Colon (tissue), 2 donors: ENCODE data around the gene HIVEP2.

ENCODE experiments used
- FAIRE-seq: peaks from 2 replicates; lab custom pipeline; 2012; peaks lifted over from hg19 to GRCh38; lab: Jason Lieb, UNC
- donor health status: control.
- donor health status: control.

HIVEP2 gene

DNA sequence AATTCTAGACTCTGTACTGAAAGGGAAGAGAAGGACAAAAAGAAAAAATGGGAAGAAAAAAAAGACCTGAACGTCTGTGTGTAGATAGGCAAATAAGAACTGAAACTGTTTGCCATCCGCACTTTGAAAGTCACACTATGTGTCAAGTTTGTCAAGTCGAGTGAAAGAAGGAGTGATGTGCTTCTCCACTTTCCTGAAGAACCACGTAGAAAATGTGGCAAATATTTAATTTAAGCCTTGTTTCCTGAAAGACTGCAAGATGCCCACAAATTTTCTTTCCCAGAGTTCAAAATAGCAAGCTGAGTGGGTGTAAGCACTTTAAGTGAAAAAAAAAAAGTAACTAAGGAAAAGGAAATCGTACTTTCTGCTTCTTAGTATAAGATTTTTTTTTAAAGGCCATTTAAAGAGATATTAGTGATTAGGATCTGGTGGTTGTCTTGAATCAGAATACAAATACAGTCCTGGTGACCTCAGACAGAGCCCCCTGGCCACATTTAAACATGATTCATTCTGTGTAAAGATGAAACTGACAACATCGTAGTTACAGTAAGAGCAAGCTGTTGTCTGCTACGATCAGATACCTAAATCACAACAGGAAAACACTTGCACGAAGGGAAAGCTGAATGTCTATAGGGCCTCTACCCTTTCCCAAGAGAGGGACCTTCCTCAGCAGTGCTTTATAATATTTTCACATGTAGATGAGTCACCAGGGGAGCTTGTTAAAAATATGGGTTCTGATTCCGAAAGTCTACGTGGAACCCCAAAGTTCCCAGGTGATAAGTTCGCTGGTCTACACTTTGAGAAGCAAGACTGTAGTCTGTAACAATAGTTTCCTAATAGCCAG lies 102.3 kb downstream of the HIVEP2 start:
- FAIRE-seq: peak; percentile 45

- FAIRE-seq: peak; percentile 55
These were observed 103.1 kb downstream of the HIVEP2 start for GRCh38 chr6:142841915-142842314.

- no peak for FAIRE-seq
These were observed 105.3 kb downstream of the HIVEP2 start for GRCh38 chr6:142839686-142840040.

DNA sequence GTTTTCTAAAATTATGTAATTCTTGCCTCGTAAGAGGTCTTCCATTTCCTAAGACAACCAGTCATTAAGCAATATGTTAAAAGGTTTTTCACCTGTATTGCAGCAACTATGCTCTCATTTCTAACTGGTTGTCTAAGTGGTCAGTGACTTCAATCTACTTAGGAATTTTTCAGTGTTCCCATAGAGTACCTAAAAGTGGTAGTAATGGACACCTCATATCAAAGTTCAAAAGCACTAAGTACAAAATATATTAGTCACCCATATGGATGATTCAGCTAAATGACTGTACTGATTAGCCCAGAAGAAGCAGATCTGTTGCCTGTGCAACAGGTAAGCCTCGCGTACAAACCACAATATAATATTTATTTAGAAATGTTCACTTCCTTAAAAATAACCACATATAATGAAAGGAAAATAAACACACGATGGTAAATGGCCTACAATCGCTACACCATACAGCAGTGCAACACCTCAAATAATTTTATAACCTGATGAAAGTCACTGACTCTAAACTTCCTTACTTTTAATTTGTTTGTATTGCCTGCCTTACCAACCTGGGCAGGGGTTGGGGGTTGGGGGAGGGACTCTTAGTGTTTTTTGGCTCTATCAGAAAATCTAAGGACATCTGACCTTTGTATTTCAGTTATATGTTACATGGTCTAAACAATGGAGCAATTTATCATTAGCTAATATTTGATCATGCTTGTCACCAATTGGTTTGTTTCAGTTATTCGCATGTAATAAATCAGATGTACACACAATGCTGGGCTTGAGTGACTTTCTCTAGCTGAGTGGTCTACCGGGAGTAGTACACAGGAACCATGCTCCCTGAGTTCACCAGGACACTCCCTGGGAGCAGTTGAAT lies 105.9 kb downstream of the HIVEP2 start:
- FAIRE-seq: no peak

DNA sequence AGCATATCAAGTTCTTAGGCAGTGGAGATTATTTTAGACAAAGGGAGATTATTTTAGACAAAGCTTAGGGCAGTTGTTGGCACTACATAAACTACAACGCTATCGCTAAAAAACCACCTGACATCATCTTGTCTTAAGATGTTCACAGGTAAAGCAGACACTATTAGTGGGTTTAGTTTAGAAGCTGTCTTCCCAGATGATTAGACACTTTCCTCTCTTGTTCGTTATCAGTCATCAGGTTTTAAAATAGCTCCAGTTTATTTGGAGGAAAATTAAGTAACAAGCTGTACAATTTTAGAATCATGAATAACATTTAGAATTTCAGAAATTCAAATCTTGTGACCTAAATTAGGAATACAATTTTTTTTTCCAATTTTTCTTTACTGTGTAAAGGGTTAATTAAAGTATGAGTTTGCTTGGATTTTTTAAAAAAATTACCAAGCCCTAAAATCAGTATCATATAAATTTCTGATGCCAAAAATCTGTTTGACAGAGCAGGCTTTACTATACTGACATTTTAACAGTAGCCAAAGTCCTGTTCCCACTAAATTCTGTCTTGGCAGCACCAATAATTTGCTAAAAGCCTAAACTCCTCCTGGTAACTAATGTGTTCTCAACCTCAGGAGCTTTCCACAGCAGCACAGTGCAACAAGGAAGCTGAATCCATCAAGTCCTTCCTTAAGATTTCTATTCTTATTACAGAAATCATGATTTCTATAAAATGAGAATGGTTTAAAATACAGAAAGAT lies 109.0 kb downstream of the HIVEP2 start:
- no peak for FAIRE-seq

GRCh38 chr6:142834853-142835252 lies 110.1 kb downstream of the HIVEP2 start:
- FAIRE-seq: no peak

GRCh38 chr6:142833798-142834197 lies 111.2 kb downstream of the HIVEP2 start:
- FAIRE-seq: peak; percentile 78

- no peak for FAIRE-seq
These were observed 111.9 kb downstream of the HIVEP2 start for GRCh38 chr6:142833054-142833453.

- no peak for FAIRE-seq
These were observed 114.2 kb downstream of the HIVEP2 start for GRCh38 chr6:142830807-142831206.

- FAIRE-seq: no peak
These were observed 114.8 kb downstream of the HIVEP2 start for GRCh38 chr6:142830116-142830710.

DNA sequence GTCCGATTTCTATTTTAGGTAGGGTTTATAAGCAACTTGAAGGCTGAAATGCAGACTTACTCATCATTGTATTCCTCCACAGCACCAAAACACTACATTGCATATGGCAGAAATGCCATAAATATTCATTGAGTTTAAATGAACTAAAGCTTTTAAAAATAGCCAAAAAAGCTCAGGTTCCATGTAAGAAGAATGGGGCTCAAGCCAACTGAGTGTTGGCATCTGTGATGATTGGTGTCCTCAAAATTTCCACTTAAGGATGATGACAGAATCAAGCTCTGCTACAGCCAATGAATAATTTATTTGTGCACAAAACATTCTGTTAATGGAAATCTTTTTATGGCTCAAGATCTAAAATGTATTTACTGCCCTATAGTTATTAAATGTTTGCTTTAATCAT lies 115.4 kb downstream of the HIVEP2 start:
- no peak for FAIRE-seq

DNA sequence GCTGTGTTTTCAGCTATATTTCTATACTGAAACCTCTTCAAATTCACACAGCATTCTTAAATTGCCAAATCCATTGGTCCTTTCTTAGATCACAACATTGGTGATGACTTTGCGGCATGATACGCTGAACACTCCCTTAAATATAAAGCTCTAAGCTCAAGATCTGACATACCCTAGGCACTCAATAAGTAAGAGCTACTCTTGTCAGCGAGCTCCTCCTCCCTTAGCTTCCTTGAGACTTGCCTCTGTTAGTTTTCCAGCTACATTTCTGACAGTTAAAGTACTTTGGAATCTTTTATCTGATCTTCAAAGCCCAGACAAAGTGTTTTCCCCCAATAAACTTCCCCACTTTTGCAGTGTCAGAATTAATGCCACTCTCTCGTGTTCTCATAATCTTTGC lies 117.0 kb downstream of the HIVEP2 start:
- no peak for FAIRE-seq

- FAIRE-seq: no peak
These were observed 117.6 kb downstream of the HIVEP2 start for GRCh38 chr6:142827369-142827768.

- peak; percentile 68 for FAIRE-seq
These were observed 119.2 kb downstream of the HIVEP2 start for GRCh38 chr6:142825760-142826159.

- no peak for FAIRE-seq
These were observed 120.5 kb downstream of the HIVEP2 start for GRCh38 chr6:142824426-142824825.

DNA sequence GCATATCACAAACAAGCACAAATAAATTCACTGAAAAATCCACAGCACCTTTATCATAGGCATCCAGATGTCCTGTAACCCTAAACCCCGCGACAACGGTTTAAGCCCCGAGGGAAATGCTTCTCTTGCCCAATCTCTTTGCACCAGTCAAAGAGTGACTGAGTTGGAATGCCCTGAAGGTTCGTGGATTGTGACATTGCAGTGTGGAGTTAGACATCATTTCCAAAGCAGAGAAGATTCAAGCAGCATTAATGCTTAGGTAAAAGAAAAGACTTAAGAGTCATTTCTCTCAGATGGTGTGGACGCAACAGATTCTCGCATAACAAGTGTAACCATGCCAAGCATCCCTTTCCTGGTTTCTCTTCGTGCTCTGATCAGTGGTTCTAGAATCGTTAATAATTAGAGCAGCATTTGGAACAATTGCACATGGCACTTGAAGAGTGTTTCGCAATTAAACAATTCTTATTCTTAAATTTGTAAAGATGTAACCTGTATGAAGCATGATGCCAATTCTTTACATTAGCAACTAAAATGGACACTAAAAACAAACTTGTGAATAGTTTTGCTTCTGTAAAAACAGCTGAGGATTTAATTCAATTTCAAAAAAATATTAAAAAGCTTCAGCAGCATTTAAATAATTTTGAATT lies 121.6 kb downstream of the HIVEP2 start:
- no peak for FAIRE-seq

- FAIRE-seq: no peak
These were observed 122.1 kb downstream of the HIVEP2 start for GRCh38 chr6:142822842-142823241.

- FAIRE-seq: no peak
These were observed 122.6 kb downstream of the HIVEP2 start for GRCh38 chr6:142822383-142822782.

DNA sequence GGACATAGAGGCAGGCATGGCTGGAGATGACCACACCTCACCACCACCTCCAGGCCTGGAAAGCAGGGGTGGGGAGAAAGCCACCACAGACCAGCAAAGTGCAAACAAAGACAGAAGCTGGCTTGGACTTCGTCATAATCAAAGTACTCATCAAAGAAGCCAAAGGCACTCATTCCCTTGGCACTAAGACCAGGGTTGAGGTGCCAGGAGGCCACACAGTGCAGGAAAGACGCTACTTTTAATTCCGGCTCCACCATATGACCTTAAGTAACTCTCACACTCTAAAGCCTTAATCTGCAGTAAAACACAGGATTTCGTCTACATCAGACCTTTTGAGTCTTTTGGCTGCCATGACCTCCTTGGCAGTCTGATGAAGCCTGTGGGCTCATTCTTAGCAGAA lies 123.1 kb downstream of the HIVEP2 start:
- FAIRE-seq: no peak

- FAIRE-seq: no peak
These were observed 123.7 kb downstream of the HIVEP2 start for GRCh38 chr6:142821164-142821716.

- no peak for FAIRE-seq
These were observed 124.5 kb downstream of the HIVEP2 start for GRCh38 chr6:142820338-142821051.
